Smooth muscle cell (in vitro differentiated cells): ENCODE data around the gene PTP4A2. TPM values are rescaled to one million over a fixed set of nuclear protein-coding genes. Genes with fewer than 3 reads are reported as not detected.
A peak's percentile ranks its signal among the peaks of the same experiment; 100 is the strongest.

Source experiments
- DNase-seq: peaks from one replicate; lab custom pipeline; 2025; ENCODE audit not compliant: unreplicated experiment; lab: John Stamatoyannopoulos, UW
- H2AFZ ChIP-seq: fragments of 200-600 bp; sonication (generic); 2 replicates; pipeline ENCODE4 v1.6.0; 2016; ENCODE audit warnings: antibody characterized with exemption, low read depth, mild to moderate bottlenecking
- H3F3A ChIP-seq: fragments of 200-600 bp; sonication (generic); 2 replicates; pipeline ENCODE4 v1.6.0; 2017; ENCODE audit warnings: antibody characterized with exemption, low read depth
- H3K27ac ChIP-seq: fragments of 200-600 bp; sonication (generic); 2 replicates; pipeline ENCODE4 v1.5.1; 2016; ENCODE audit warnings: low read depth, mild to moderate bottlenecking
- H3K27me3 ChIP-seq: fragments of 200-600 bp; sonication (generic); 2 replicates; pipeline ENCODE4 v1.6.1; 2016; ENCODE audit warnings: low read depth, mild to moderate bottlenecking
- H3K36me3 ChIP-seq: fragments of 200-600 bp; sonication (generic); 2 replicates; pipeline ENCODE4 v1.5.1; 2016; ENCODE audit warnings: low read depth
- H3K4me1 ChIP-seq: fragments of 200-600 bp; sonication (generic); 2 replicates; pipeline ENCODE4 v1.5.1; 2016; ENCODE audit warnings: low read depth
- H3K4me2 ChIP-seq: fragments of 200-600 bp; sonication (generic); 2 replicates; pipeline ENCODE4 v1.6.0; 2016; ENCODE audit warnings: mild to moderate bottlenecking
- H3K4me3 ChIP-seq: fragments of 200-600 bp; sonication (generic); 2 replicates; pipeline ENCODE4 v1.5.1; 2016; ENCODE audit warnings: mild to moderate bottlenecking
- H3K79me2 ChIP-seq: fragments of 200-600 bp; sonication (generic); 2 replicates; pipeline ENCODE4 v1.6.0; 2016; ENCODE audit warnings: low read depth, mild to moderate bottlenecking
- H3K9ac ChIP-seq: fragments of 200-600 bp; sonication (generic); 2 replicates; pipeline ENCODE4 v1.6.0; 2016; ENCODE audit warnings: low read depth
- H3K9me3 ChIP-seq: fragments of 200-600 bp; sonication (generic); replicated peaks from 2 replicates; pipeline ENCODE4 v1.5.1; 2016; ENCODE audit warnings: low read depth
- H4K20me1 ChIP-seq: fragments of 200-600 bp; sonication (generic); 2 replicates; pipeline ENCODE4 v1.6.0; 2016; ENCODE audit warnings: low read depth
- CTCF ChIP-seq: fragments of 200-600 bp; sonication (generic); IDR thresholded peaks from 2 replicates; pipeline ENCODE4 v1.5.1; 2017; ENCODE audit warnings: borderline replicate concordance, mild to moderate bottlenecking, antibody characterized with exemption; ENCODE audit not compliant: insufficient read depth, poor library complexity, severe bottlenecking
- WGBS: methylation state at CpG from one replicate; pipeline ENCODE4 v1.1.7; 2016; ENCODE audit warnings: low lambda C conversion rate; 5-methylcytosine and 5-hydroxymethylcytosine counted together
- polyA plus RNA-seq: library from polyadenylated mRNA; unstranded; fragments of >200 nt; fragmentation: Nextera tagmentation; extraction: Ambion mirVana; gene quantifications from 2 replicates; pipeline ENCODE4 v1.2.1, GENCODE V29; 2016
- total RNA-seq: library from RNA; depleted of rRNA; stranded (reverse); fragments of >200 nt; gene quantifications from 2 replicates; pipeline ENCODE4 v1.2.3, GENCODE V29; 2014

The PTP4A2 gene
- total and polyA plus RNA-seq, 2 experiments from 2014 or later, result 334 to 460 TPM

GRCh38 chr1:31957701-31958674, 19.8 kb upstream of the PTP4A2 start:
- no peak for DNase-seq
- Histone ChIP-seq H3F3A (peaks cover 22% of the 10 kb centered on the region), H3K79me2 (no peaks in the 10 kb centered on the region), H2AFZ (peak overlapping the region; percentile 8), H3K4me2 (peak overlapping the region; percentile 60), H3K4me1 (peaks cover 28% of the 10 kb centered on the region), H3K9ac (no peak overlapping the region), H3K36me3 (no peaks in the 10 kb centered on the region), H3K9me3 (no peaks in the 10 kb centered on the region), H3K4me3 (no peak overlapping the region), H3K27ac (peak overlapping the region; percentile 98), H3K27me3 (no peaks in the 10 kb centered on the region), H4K20me1 (no peaks in the 10 kb centered on the region)
- TF ChIP-seq CTCF, result no peak
- 62% methylated on average over 9 of the region's 9 CpGs for WGBS

- Histone ChIP-seq H3F3A (peaks cover 31% of the 10 kb centered on the region), H4K20me1 (no peaks in the 10 kb centered on the region), H3K27ac (peak overlapping the region; percentile 98), H2AFZ (no peak overlapping the region), H3K79me2 (no peaks in the 10 kb centered on the region), H3K9ac (peak overlapping the region; percentile 94), H3K4me2 (peak overlapping the region; percentile 78), H3K9me3 (no peaks in the 10 kb centered on the region), H3K27me3 (no peaks in the 10 kb centered on the region), H3K4me3 (no peak overlapping the region), H3K4me1 (peaks cover 36% of the 10 kb centered on the region), H3K36me3 (no peaks in the 10 kb centered on the region)
- peak; percentile 20 for TF ChIP-seq CTCF
- WGBS, result 21% methylated on average over 11 of the region's 11 CpGs
- peak; percentile 47 for DNase-seq
Observed at GRCh38 chr1:31955917-31956736, 18.0 kb upstream of the PTP4A2 start.

GRCh38 chr1:31954607-31955283, 16.6 kb upstream of the PTP4A2 start:
- WGBS, result 10% methylated on average over 6 of the region's 6 CpGs
- Histone ChIP-seq H2AFZ (peak overlapping the region; percentile 20), H4K20me1 (no peaks in the 10 kb centered on the region), H3K27me3 (no peaks in the 10 kb centered on the region), H3K36me3 (no peaks in the 10 kb centered on the region), H3K9me3 (no peaks in the 10 kb centered on the region), H3K4me3 (no peak overlapping the region), H3K27ac (peak overlapping the region; percentile 98), H3K4me2 (peak overlapping the region; percentile 73), H3K79me2 (no peaks in the 10 kb centered on the region), H3K9ac (peak overlapping the region; percentile 94), H3K4me1 (peaks cover 36% of the 10 kb centered on the region), H3F3A (peaks cover 36% of the 10 kb centered on the region)
- peak; percentile 43 for DNase-seq
- no peak for TF ChIP-seq CTCF
